DMS79 (cell line): Measurements from ENCODE around the gene FRMD4A.
"Not testable (repeated sequence)": the region's sequence is repeated elsewhere in the genome, so short reads cannot be mapped to it uniquely, and the experiment has no call there.

Experiments
- DNase-seq: peaks from one replicate; lab custom pipeline; 2025; lab: John Stamatoyannopoulos, UW

The FRMD4A gene

DNA sequence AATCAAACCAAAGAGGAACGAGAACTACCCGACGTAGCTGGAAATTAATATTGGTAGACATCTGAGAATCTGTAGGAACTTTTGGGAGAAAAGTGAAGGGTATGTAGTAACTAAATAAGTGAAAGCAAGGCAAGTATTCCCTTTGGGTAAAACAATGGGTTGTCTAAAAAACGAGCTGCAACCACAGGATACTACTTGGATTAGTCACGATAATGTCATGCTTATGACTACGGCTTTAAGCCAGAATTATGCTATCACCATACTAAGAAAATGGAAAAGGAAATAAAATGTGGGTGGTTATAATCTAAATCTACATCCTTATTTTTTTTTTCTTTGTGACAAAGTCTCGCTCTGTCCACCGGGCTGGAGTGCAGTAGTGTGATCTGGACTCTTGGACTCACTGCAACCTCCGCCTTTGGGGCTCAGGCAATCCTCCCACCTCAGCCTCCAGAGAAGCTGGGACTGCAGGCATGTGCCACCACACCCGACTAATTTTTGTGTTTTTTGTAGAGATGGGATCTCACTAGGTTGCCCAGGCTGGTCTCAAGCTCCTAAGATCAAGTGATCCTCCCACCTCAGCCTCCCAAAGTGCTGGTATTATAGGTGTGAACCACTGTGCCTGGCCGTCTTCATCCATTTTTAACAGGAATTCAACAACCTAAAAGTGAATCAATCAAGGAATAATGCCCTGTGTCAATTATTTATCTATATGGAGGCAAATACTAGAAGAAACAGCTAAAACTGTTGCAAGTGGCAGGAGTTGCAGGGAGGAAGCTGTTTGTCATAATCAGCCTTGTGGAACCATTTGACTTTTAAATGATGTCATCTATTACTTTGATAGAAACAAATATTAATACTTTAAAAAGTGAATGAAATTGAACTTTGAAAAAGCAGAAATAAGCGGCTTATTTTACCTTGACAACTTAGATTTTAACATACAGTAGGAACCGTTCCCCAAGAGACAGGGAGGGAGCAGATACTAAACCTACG, 554.6 kb downstream of the FRMD4A start:
- no peak for DNase-seq

DNA sequence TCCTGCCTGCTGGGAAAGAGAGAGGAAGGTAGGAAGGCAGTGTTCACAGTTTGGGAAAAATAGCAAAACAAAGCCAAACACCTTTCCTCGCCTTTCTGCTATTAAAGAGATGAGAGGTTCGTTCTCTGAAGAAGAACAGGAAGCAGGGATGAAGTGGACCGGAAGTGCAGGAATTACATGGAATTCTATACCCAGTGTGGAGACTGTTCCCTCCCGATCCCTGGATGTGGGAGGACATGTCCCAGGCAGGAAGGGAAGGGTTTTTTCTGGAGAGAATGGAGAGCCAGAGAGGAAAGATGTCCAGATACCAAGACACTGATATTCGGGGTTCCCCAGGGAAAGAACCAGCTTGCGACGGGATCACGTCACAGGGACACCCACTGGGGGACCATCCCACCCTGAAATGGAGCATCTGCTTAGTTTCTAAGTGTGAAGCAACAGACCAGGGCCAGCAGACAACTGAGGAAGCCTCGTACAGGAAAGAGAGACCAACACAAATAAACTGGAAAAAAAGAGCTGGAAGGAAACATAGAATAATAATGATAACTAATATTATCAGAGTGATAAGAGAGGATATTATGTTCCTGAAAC, 556.3 kb downstream of the FRMD4A start:
- DNase-seq, result no peak

DNA sequence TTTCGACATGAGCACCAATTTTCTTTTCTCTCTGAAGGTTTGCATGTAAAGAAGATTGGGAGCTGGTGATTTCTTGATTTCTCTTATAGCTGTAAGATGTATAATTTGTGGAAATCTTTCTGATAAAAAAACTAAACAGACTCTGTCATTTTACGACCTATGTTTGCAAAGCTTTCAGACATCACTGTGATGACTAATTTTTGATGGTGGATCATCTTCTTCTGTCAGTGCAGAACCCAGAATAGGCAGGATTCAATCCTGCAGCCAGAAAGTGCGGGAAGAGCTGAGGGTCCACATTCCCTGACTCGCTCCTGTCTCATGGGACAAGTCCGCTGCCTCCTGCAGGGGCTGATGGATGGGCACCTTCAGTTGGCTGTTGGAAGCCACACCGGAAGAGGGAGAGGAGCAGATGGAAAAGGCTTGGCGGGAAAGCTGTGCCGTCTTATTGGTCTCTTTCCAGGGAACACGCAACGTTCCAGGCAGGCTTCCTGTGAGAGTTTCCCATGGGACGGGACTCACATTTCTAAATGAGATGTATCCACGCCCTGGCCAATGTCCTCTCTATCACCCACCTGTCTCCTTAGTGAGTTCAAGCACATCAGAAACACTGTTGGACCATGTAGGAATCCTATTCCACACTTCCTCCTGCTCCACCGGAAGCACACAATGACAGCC, 557.1 kb downstream of the FRMD4A start:
- DNase-seq, result no peak

DNA sequence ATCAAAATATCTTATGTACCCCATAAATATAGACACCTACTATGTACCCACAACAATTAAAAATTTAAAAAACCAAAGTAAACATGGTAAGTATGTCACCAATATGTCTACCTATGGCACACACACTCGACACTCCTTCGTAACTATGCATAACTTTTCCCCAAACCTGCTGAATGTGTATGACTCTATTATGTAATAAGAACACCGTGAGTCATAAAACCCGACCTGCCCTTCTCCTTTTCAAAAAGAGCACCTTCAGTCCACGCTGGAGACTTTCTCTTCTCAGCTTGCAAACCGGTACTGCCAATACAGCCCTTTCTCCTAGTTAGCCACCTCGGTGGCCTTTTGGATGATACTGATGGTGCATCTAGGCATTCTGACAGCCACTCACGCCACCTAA, 557.7 kb downstream of the FRMD4A start:
- no peak for DNase-seq

DNA sequence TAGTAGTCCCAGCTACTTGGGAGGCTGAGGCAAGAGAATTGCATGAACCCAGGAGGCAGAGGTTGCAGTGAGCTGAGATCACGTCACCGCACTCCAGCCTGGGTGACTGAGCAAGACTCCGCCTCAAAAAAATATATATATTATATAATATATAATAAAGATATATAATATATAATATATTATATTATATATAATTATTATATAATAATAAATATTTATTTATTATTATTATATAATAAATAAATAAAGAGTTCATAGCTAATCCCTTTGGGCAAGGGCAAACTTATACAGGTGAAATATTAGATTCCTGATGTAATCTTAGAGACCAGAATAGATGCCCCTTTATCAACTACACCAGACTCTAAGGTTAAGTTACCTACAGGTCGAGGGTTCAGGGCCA, 558.7 kb downstream of the FRMD4A start:
- DNase-seq, result no peak

DNA sequence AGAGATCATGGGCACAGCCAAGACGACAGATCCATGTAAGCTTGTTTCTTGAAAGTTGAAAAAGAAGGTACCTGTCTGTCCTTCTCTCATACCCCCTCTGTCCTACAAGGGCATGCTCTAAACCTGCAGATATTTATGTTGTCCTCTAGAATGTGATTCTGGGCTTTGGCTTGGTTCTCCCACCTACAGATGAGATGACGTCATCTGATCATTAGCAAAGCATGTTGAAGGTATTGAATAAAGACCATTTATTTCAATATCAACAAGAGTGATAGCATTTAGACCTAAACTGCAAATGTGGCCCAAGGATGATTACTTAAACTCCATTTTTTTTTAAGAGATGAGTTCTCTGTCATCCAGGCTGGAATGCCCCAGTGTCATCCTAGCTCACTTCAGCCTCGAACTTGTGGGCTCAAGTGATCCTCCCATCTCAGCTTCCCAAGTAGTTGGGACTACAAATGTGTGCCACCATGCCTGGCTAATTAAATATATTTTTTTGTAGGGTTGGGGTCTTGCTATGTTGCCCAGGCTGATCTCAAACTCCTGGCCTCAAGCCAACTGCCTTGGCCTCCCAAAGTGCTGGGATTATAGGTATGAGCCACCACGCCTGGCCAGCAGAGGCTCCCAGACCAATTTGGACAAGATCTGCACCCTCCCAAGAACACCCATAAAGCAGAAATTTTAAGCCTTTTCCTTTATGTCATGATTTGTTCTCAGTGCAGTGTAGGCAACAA, 559.8 kb downstream of the FRMD4A start:
- no peak for DNase-seq

DNA sequence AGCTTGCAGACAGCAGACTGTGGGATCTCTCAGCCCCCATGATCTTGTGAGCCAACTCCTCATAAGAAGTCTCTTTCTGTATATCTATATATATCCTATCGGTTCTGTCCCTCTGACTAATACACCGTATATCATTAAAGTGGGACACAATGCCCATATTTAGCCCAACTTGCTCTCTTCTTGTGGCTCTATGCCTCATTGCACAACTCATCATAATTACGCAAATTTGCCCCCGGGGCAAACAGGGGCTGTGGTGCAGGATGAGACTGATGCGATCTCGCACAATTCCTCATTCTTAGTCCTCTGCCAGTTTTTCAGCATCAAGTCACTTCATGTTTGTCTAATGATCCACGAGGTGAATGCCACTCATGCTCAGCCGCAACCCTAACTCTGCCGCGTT, 560.8 kb downstream of the FRMD4A start:
- no peak for DNase-seq

DNA sequence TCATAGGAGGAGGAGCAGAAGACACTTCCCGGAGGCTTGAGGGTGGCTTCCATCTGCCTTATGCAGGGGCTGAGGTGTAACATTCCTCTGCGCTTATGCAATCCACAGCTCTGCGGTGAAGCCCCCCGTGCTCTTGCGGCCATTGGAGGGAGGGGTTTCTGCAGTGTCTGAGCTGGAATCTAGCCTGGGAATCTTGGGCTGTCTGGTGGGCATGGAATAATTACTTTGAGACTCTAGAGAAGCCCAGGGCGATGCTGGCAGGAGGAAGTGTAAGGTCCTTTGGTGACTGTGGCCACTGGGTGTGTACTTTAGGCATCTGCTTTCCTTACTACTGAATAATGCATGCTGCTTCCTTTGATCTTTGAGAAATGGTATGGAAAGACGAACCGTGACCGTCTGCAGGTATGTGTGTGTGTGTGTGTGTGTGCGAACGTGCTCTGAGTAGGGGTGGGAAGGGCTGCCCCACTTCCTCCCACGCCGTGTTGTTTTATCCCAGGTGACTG, 563.0 kb downstream of the FRMD4A start:
- no peak for DNase-seq

DNA sequence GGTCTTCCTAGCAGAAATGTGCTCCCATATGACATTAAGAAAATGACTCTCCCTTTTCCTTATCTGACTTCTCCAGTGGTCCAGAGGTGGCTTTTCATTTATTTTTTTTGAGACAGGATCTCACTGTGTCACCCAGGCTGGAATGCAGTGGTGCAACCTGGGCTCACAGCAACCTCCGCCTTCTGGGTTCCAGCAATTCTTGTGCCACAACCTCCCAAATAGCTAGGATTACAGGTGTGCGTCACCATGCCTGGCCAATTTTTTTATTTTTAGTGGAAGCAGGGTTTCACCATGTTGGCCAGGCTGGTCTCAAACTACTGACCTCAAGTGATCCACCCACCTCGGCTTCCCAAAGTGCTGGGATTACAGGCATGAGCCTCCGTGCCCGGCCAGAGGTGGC, 563.6 kb downstream of the FRMD4A start:
- DNase-seq, result not testable (repeated sequence)

DNA sequence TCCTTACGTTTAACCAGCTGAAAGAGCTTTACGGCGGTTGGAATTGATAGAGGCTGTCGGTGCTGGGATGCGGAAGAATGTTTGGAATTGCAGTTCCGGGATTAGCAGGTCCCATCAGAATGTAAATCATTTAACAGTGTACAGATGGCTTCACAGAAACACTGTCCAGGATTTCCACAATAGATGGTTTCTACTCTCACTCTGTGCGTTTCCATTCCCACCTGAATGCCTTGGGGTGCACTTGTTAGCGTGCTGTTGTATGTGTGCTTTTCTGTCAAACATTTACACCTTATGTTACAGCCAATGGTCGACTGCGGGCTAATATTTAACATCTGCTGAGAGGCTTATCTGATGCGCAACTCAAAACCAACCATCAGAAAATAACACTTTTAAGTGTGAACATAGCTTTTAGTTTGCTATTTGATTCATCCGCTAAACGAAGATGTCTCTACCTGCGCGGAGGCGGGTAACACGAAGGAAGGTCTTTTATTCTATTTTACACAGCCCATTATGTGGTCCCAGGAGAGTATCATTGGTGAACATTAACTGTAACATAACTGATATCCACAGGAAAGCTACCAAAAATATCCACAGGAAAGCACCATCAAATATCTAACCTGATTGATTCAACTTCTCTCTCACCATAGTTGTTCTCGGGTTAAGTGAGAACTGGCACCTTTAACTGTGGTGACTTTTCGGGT, 564.9 kb downstream of the FRMD4A start:
- no peak for DNase-seq

DNA sequence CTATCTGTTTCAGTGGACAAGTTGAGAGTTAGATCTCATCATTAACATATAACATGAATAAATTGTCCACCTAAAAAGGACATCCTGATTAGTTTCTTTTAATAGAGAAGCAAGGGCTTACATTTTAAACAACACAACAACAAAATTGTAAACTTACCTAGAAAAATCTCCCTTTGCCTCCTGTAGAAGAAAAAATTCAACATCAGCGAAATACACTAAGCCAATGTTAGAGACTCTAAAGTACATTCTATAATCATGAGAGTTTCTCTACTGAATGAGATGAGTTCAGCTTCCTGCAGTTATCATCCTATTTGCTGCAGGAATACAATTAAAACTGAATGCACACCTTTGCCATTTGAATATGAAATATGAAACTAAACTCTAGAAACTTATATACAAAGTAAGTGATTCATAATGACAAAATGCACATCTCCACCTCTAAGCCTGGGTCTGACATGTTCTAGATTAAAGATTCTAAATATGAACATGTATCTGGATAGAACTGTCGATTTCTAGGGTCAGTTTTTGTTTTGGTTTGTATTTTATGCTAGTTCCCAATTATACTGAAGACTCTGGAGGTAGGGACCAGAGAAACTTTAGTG, 569.1 kb downstream of the FRMD4A start:
- DNase-seq, result no peak

DNA sequence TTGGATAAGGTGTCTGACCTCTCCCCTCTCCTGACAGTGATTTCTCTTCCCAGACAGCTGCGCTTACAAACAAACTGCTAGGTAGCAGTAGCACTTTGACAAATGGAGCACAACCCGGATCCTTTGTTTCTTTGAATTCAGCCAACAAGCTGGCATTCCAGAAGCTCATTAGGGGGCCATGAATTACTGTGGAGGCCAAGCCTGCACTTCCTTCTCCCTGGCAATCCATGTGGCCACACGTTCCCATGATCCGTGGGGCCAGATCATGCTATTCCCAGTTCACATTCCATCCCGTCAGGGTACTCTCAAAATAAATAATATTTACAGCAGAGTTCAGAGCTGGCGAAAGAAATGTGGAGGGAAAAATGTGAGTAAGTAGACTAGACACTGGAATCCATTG, 571.6 kb downstream of the FRMD4A start:
- no peak for DNase-seq

DNA sequence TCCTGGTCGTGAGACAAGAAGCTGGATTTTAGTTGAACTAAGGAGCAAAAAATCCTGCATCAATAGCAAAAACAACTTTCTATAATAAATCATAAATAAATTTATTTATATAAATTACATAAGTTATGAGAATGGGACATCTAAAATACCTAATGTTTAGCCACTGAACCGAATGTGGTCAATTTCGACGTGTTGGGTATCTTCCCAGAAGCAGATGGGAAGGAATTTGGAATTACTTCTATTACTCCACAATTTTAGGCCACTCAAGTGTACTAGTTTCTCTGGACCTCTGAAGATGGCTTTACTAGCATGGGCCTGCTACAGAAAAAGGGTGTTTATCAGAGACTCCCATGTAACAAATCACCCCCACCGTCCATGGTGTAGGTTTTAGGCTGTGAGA, 572.0 kb downstream of the FRMD4A start:
- DNase-seq, result no peak

DNA sequence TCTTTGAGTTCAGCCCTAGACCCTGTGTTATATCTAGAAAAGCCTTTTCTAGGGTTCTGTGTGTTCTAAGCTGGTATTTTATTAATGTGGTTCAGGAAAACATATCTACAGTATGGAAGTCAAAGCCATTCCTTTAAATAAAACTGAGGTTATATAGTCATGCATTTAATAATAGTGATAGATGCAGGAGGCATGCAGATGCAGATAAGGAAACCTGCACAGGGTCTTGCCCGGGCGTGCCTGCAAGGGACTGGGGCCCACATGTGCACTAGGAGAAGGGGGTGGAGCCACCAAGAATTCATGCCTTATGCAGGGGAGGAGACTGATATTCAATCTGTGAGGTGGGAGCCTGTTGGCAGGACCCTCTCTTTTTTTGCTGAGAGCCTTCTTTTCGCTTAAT, 572.4 kb downstream of the FRMD4A start:
- no peak for DNase-seq

DNA sequence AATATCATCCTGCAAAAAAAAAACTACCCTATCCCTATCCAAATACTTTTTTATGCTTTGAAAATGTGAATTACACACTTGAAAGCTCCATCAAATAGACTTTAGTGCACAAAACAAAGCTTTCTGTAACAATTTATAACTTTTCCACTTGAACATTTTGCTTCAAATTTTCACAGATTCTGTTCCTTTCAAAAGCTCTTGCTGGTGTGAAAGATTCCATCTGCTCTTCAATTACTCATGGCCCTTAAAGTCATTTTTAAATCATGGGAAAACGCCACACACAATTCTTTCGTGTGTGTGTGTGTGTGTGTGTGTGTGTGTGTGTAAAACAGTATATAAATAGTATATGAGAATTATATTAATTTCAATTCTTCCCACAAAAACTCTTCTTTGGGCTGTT, 576.4 kb downstream of the FRMD4A start:
- DNase-seq, result no peak

DNA sequence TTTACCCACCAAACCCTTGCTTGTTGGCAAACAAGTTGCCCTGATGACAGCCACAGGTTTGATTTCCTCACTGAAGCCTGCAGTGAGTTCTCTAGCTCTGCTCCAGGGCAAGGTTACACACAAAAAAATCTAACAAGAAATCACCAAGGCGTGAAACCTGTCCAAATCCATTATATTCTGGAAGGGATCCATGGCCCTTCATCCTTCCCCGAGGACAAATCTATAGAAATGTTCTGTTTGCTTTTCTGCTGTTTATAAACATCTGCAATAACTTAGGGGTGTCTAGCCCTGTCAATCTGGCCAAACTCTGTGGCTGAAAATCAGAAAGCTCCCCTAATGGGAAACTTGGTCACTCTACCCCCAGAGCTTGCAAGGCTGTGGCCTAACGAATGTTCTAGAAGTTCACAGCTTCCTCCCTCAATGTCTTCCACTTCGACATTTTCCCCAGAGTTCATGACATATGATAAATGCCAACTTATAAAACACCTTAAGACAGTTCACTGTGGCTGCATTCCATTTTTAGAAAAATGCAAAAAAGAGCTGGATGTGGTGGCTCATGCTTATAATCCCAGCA, 579.4 kb downstream of the FRMD4A start:
- no peak for DNase-seq

DNA sequence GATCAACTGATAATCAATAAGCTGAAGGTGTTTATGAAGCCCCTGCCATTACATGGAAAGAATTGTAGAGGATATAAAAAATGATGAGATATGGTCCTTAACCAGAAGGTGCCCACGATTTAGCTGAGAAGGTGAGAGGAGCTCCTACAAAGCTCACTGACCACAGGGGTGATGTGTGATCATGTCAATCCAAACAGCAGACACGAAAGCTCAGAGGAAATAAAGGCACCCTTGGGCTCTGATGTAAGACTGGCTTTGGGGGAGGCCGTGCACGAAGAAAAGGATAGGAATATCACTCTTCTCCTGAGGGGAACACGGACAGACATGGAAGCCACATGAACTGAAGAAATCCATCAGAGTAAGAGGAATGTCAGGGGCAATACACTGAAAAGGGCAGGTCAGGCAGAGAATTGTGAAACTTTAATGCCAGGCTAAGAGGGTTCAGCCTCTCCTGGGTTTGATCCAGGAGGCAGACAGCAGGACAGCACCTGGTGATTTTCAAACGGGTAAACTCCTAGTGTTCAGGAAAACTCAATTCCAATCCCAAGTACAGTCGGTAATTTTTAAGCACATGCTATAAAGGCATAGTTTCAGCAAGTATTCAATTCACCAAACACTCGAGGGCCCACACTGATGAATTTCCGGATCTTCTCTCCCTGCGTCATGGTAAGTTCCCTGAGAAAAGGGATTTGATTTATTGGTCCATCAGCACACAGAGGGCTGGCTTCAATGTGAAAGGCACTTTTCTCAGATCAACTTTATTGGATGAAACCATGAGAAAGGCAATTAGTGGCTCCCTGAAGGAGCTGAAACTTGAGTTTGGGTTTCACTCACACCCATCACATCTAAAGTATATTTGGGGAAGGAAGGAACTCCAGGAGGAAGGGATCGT, 580.2 kb downstream of the FRMD4A start:
- DNase-seq, result no peak

DNA sequence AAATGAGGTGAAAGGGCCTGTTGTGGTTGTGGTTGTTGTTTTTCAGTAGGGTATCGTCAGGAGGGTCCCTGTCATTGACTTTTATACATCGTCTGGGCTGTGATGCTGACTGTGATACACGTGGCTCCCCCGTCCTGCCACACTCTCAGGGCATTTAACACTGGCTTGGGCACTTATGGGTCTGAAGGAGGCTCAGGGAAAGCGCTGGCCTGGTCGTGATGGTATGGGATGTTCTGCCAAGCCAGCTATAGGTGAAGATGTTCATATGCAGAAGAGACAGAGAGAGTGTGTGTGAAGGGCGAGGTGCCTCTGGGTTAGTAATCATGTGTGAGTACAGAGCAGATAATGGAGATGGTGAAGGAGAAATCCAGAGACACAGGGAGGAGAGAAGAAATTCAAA, 585.5 kb downstream of the FRMD4A start:
- no peak for DNase-seq

DNA sequence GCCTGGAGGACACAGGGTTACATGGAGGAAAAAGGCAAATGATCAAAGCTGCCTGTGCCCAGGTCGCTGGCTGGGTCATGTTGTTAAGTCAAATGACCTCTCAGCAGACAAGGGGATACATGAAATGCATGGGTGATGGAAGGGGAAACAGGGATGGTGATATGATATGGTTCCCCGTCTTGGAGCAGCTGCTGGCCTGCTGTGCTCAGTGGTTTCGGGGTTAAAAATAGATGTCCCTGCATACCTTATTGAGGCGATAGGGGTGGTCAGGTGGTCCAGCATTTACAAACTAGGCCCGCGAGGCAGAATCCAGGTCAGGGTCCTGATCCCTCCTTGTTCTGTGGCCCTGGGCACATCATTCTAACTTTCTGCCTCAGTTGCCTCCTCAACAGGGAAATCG, 586.8 kb downstream of the FRMD4A start:
- no peak for DNase-seq
